Loucy (cell line): Measurements from ENCODE around the gene MESD.

Source experiments
- CTCF ChIP-seq: fragments of 200-600 bp; sonication (generic); conservative IDR thresholded peaks from 2 replicates; pipeline ENCODE4 v1.5.1; 2014; ENCODE audit warnings: mild to moderate bottlenecking, antibody characterized with exemption, low read length
- EZH2phosphoT487 ChIP-seq: fragments of 200-600 bp; IDR thresholded peaks from 2 replicates; pipeline ENCODE4 v1.6.1; 2018; ENCODE audit warnings: antibody characterized with exemption, mild to moderate bottlenecking, moderate library complexity, borderline replicate concordance

GRCh38 chr15:80985981-80986380, 3.6 kb downstream of the MESD start:
- TF ChIP-seq CTCF = no peak
- no peak for TF ChIP-seq EZH2phosphoT487
